Measurements from ENCODE around the gene PGC. TPM values are rescaled to one million over a fixed set of nuclear protein-coding genes. Genes with fewer than 3 reads are reported as not detected.

The PGC gene
- total RNA-seq (ENCODE audit: unreplicated experiment) = not detected
- long read RNA-seq = 0 reads

DNA sequence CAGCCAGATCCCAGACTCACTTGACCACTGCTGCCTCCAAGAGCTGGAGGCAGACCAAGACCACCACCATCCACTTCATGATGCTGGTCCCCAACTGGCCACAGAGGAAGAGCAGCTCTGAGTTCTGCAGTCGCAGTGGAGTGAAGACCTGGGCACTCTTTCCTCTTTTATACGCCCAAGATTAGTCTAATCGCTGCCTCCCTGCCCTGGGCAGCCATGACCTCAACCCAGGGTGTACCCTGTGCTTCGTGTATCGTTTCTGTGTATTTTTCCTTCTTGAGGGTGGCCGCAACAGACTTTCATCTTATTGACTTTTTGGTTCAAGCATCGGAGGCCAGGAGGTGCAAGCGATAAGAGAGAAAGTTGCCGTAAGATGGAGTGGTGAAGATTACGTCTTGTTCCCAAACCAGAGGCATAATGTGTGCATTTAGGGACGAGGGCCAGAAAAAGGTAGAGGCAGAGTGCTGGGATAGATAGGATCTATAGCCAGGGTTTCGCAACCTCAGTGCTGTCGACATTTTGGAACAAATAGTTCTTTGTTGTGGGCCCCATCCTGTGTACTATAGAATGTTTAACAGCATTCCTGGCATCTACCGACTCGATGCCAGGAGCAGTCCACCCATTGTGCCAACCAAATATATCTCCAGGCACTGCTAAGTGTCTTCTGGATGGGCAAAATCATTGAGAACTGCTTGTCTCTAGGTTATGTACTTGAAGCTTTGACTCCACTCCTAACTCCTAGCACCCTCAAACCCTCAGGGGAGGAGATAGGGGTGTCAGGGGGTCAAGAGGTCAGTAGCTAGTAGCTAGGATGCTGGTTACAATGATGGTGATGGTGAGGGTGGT lies at the start of gene PGC:
TSS of gene PGC (minus strand) at position 142 of the 846 bp plus-strand sequence. CDS start at position 79, 63 bp downstream.
- H3K9me3 Mint-ChIP-seq (ENCODE audit: unreplicated experiment) = no peaks in the 10 kb centered on the region
- no peaks in the 10 kb centered on the region for H3K36me3 Mint-ChIP-seq (ENCODE audit: low read depth, unreplicated experiment)
- H3K4me1 Mint-ChIP-seq (ENCODE audit: unreplicated experiment) = peaks cover 7% of the 10 kb centered on the region
- TF ChIP-seq, protein P1, sequence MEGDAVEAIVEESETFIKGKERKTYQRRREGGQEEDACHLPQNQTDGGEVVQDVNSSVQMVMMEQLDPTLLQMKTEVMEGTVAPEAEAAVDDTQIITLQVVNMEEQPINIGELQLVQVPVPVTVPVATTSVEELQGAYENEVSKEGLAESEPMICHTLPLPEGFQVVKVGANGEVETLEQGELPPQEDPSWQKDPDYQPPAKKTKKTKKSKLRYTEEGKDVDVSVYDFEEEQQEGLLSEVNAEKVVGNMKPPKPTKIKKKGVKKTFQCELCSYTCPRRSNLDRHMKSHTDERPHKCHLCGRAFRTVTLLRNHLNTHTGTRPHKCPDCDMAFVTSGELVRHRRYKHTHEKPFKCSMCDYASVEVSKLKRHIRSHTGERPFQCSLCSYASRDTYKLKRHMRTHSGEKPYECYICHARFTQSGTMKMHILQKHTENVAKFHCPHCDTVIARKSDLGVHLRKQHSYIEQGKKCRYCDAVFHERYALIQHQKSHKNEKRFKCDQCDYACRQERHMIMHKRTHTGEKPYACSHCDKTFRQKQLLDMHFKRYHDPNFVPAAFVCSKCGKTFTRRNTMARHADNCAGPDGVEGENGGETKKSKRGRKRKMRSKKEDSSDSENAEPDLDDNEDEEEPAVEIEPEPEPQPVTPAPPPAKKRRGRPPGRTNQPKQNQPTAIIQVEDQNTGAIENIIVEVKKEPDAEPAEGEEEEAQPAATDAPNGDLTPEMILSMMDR (IDR thresholded peaks at IDR 0.05; ENCODE audit: unreplicated experiment) = no peak
- H3K27me3 Mint-ChIP-seq (ENCODE audit: unreplicated experiment) = peaks cover 6% of the 10 kb centered on the region
- no peak for DNase-seq (ENCODE audit: low spot score)
- no peak within 1 kb of the TSS for H3K4me3 Mint-ChIP-seq (ENCODE audit: unreplicated experiment)
- no peak within 1 kb of the TSS for H3K27ac Mint-ChIP-seq (ENCODE audit: unreplicated experiment)

DNA sequence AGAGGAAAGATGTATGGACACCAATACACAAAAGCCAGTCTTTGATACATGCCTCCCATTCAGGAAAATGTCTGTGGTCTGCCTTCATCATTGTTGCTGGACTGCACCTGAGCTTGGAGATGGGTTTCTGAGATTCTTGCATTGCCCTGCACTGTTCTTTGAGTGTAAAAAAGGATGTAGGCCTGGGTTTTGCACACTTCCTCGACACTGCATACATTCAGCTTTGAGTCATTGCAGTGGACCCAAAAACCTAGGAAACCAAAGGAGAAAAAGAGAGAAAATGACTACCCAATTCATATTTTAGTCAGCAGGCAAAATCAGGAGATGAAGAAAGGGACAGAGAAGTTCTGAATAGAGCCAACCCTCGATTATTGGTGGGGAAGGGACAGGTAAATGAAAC lies 49.3 kb upstream of the PGC start:
- Mint-ChIP-seq H3K4me1 (ENCODE audit: unreplicated experiment) (peaks cover 2% of the 10 kb centered on the region), H3K27ac (ENCODE audit: unreplicated experiment) (no peak overlapping the region), H3K9me3 (ENCODE audit: unreplicated experiment) (no peaks in the 10 kb centered on the region), H3K27me3 (ENCODE audit: unreplicated experiment) (peaks cover 2% of the 10 kb centered on the region), H3K4me3 (ENCODE audit: unreplicated experiment) (no peak overlapping the region), H3K36me3 (ENCODE audit: low read depth, unreplicated experiment) (peaks cover 4% of the 10 kb centered on the region)
- no peak for DNase-seq (ENCODE audit: low spot score)
- TF ChIP-seq, protein P1 (IDR thresholded peaks at IDR 0.05; ENCODE audit: unreplicated experiment) = no peak

DNA sequence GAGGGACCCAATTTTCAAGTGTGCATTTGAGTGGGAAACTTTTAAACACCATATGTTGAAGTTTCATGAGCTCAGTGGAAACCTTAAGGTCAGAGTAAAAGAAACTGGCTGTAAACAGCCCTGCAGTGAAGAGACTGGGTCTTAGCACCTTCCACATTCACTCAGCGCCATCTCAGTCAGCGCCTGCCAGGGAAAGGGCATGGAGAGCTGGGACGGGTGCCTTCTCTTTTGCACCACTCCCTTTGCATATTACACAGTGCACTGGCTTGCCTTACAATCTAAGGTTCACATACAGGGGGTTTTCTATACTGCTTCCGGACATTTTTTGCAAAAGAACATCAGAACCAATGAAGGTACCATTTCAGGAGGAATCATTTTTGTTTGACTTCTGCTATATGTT lies 44.8 kb upstream of the PGC start:
- Mint-ChIP-seq H3K4me3 (ENCODE audit: unreplicated experiment) (no peak overlapping the region), H3K9me3 (ENCODE audit: unreplicated experiment) (no peaks in the 10 kb centered on the region), H3K36me3 (ENCODE audit: low read depth, unreplicated experiment) (peaks cover 3% of the 10 kb centered on the region), H3K27ac (ENCODE audit: unreplicated experiment) (no peak overlapping the region), H3K27me3 (ENCODE audit: unreplicated experiment) (peaks cover 4% of the 10 kb centered on the region), H3K4me1 (ENCODE audit: unreplicated experiment) (peaks cover 11% of the 10 kb centered on the region)
- DNase-seq (ENCODE audit: low spot score) = no peak
- TF ChIP-seq, protein P1 (IDR thresholded peaks at IDR 0.05; ENCODE audit: unreplicated experiment) = no peak

DNA sequence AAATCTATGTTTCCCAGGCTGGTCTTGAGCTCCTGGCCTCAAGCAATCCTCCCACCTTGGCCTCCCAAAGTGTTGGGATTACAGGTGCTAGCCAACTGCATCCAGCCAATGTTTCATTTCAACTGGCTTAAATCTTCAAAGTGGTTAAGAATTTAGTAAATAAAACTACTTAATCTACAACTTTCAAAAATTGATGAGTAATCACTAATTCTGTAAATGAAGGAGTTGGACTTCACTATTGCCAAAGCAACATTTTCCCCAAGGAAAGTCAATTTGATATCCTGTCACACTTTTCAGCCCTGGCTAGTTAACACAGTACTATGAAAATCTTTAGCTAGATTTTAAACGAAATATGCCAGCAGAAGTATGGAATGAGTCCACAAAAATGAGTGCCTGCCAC lies 44.1 kb upstream of the PGC start:
- no peak for DNase-seq (ENCODE audit: low spot score)
- TF ChIP-seq, protein P1 (IDR thresholded peaks at IDR 0.05; ENCODE audit: unreplicated experiment) = no peak
- Mint-ChIP-seq H3K4me3 (ENCODE audit: unreplicated experiment) (peak overlapping the region; percentile 11), H3K4me1 (ENCODE audit: unreplicated experiment) (peaks cover 11% of the 10 kb centered on the region), H3K27ac (ENCODE audit: unreplicated experiment) (no peak overlapping the region), H3K27me3 (ENCODE audit: unreplicated experiment) (peaks cover 4% of the 10 kb centered on the region), H3K36me3 (ENCODE audit: low read depth, unreplicated experiment) (peaks cover 3% of the 10 kb centered on the region), H3K9me3 (ENCODE audit: unreplicated experiment) (no peaks in the 10 kb centered on the region)

DNA sequence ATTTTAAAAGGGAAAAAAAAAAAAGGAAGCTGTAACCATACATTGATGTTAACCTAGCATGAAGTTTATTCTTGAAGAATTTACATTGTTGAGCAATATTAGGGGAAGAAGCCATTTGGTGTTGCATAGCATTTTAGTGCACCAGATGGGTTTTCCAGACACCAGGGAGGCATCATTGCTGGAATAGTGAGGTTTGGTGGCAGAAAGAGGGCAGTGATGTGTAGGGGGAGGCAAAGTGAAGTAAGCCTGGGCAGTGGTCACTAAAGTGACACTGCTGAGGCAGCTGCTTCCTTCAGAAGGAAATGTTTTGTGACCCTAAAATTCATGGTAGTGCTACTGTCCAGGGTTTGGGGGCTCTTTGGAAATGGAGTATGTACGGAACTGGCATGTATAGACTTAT lies 42.8 kb upstream of the PGC start:
- no peak overlapping the region for H3K27ac Mint-ChIP-seq (ENCODE audit: unreplicated experiment)
- DNase-seq (ENCODE audit: low spot score) = no peak
- peaks cover 19% of the 10 kb centered on the region for H3K4me1 Mint-ChIP-seq (ENCODE audit: unreplicated experiment)
- H3K27me3 Mint-ChIP-seq (ENCODE audit: unreplicated experiment) = peaks cover 3% of the 10 kb centered on the region
- H3K4me3 Mint-ChIP-seq (ENCODE audit: unreplicated experiment) = peak overlapping the region; percentile 49
- H3K9me3 Mint-ChIP-seq (ENCODE audit: unreplicated experiment) = no peaks in the 10 kb centered on the region
- TF ChIP-seq, protein P1 (IDR thresholded peaks at IDR 0.05; ENCODE audit: unreplicated experiment) = no peak
- peaks cover 9% of the 10 kb centered on the region for H3K36me3 Mint-ChIP-seq (ENCODE audit: low read depth, unreplicated experiment)

Data from endothelial cell (in vitro differentiated cells).